Transverse colon (tissue), 4 donors: ENCODE data around the gene HIVEP1. TPM values are rescaled to one million over a fixed set of nuclear protein-coding genes. Genes with fewer than 3 reads are reported as not detected.

Source experiments
- DNase-seq: peaks from one replicate; pipeline ENCODE4 v3.0.0-alpha.2; 2019
- H3K27ac ChIP-seq, 4 donors: fragments of 200-600 bp; sonication (generic); 2 replicates each; pipeline ENCODE4 v1.5.1; 2016 to 2018; ENCODE audit warnings: inconsistent platforms in 4 of 4
- H3K27me3 ChIP-seq: fragments of 200-600 bp; sonication (generic); 2 replicates; pipeline ENCODE4 v1.5.1; 2017; ENCODE audit warnings: inconsistent platforms
- H3K36me3 ChIP-seq, 4 donors: fragments of 200-600 bp; sonication (generic); 2 replicates each; pipeline ENCODE4 v1.5.1; 2017 to 2019; ENCODE audit warnings: inconsistent platforms in 4 of 4
- H3K4me1 ChIP-seq, 4 donors: fragments of 200-600 bp; sonication (generic); 2 replicates each; pipeline ENCODE4 v1.5.1; 2017 to 2020; ENCODE audit warnings: inconsistent platforms in 4 of 4
- H3K4me3 ChIP-seq, 4 donors: fragments of 200-600 bp; sonication (generic); 1 replicate in 1 of 4; 2 replicates in 3 of 4; pipeline versions ENCODE4 v1.5.1 to v1.6.1; 2017 to 2019; ENCODE audit warnings: inconsistent platforms in 4 of 4
- H3K9me3 ChIP-seq, 2 donors: fragments of 200-600 bp; sonication (generic); 2 replicates each; pipeline ENCODE4 v1.5.1; 2017 to 2019; ENCODE audit warnings: inconsistent platforms in 2 of 2
- CTCF ChIP-seq, 5 experiments: fragments of 200-600 bp in 3 of 5; fragments of 450-650 bp in 2 of 5; sonication (generic) in 3 of 5; IDR thresholded peaks; 1 replicate in 2 of 5; 2 replicates in 3 of 5; pipeline ENCODE4 v1.5.1; 2016 to 2017; ENCODE audit warnings: antibody characterized with exemption in 5 of 5, inconsistent platforms in 3 of 5, mild to moderate bottlenecking in 2 of 5, moderate library complexity in 1 of 5
- EP300 ChIP-seq: sonication (generic); formaldehyde crosslinking; IDR thresholded peaks from one replicate; pipeline ENCODE4 v1.6.1; 2017; ENCODE audit warnings: antibody characterized with exemption, low read depth
- POLR2A ChIP-seq: fragments of 450-650 bp; IDR thresholded peaks from one replicate; pipeline ENCODE4 v1.6.1; 2016; ENCODE audit warnings: antibody characterized with exemption, mild to moderate bottlenecking, moderate library complexity
- POLR2AphosphoS5 ChIP-seq, 3 donors: sonication (generic); formaldehyde crosslinking; IDR thresholded peaks; one replicate each; pipeline ENCODE4 v1.6.1; 2016; ENCODE audit warnings: antibody characterized with exemption in 3 of 3
- WGBS, 2 donors: methylation state at CpG; one replicate each; pipeline ENCODE4 v1.1.5; 2018; ENCODE audit warnings: low coverage in 1 of 2; 5-methylcytosine and 5-hydroxymethylcytosine counted together
- in situ Hi-C, 4 donors: fragments of 200-750 bp; cut with MboI; loops; one replicate each; pipeline versions ENCODE4 v1.15.0 to v1.15.1; 2017; ENCODE audit warnings: low sequenced_read_pairs in 3 of 4, low pct_ligation_motif_present in 1 of 4, low pct_unique_long_range_greater_than_20kb in 1 of 4
- intact Hi-C: fragments of 100-400 bp; cut with DNase I; formaldehyde crosslinking; loops from one replicate; pipeline ENCODE4 v1.15.1; 2023; ENCODE audit warnings: low total_unique reads
- total RNA-seq, 4 donors: library from RNA; depleted of rRNA; stranded (reverse); fragments of >200 nt; gene quantifications; one replicate each; pipeline ENCODE4 v1.1.0, GENCODE V29; 2016

The HIVEP1 gene
- total RNA-seq, 4 donors from 2014 or later: 18.9 to 90.9 (median 30.5) TPM

- no peaks in the 10 kb centered on the region for H3K9me3 ChIP-seq
Measured at GRCh38 chr6:11968241-11968806, 43.8 kb upstream of the HIVEP1 start.

GRCh38 chr6:11969092-11969491 is 43.0 kb upstream of the HIVEP1 start:
- intact Hi-C loops: no loop called here
- H3K27me3 ChIP-seq: no peaks in the 10 kb centered on the region
- H3K4me1 ChIP-seq: no peaks in the 10 kb centered on the region
- in situ Hi-C loops: no loop called here
- WGBS, 2 donors: 62 to 67% methylated on average over 2 of the region's 2 CpGs
- no peak overlapping the region for H3K4me3 ChIP-seq
- no peaks in the 10 kb centered on the region for H3K9me3 ChIP-seq
- TF ChIP-seq POLR2A (no peak), POLR2AphosphoS5 (IDR thresholded peaks at IDR 0.05) (peak in 2 of 3 donors; percentile 23 to 30)
- DNase-seq: no peak
- no peaks in the 10 kb centered on the region for H3K36me3 ChIP-seq
- H3K27ac ChIP-seq: peak overlapping the region; percentile 15 to 41 (median 26)

More at GRCh38 chr6:11968241-11968806, 43.8 kb upstream of the HIVEP1 start:
- H3K27ac ChIP-seq: no peak overlapping the region
- no peaks in the 10 kb centered on the region for H3K27me3 ChIP-seq
- intact Hi-C loops (no loop called here), in situ Hi-C loops (no loop called here)
- H3K4me3 ChIP-seq: no peak overlapping the region
- TF ChIP-seq POLR2AphosphoS5 (IDR thresholded peaks at IDR 0.05) (no peak), POLR2A (no peak), EP300 (no peak), CTCF (IDR thresholded peaks at IDR 0.05) (no peak)
- no peak for DNase-seq
- 76 to 80% methylated on average over 3 of the region's 3 CpGs for WGBS, 2 donors
- H3K36me3 ChIP-seq: no peaks in the 10 kb centered on the region
- no peaks in the 10 kb centered on the region for H3K4me1 ChIP-seq

- no peak overlapping the region for H3K4me3 ChIP-seq
- in situ Hi-C loops (no loop called here), intact Hi-C loops (no loop called here)
- WGBS, 2 donors: 89 to 92% methylated on average over 3 of the region's 3 CpGs
- no peak overlapping the region for H3K27ac ChIP-seq
- DNase-seq: no peak
- H3K9me3 ChIP-seq: no peaks in the 10 kb centered on the region
- no peaks in the 10 kb centered on the region for H3K27me3 ChIP-seq
- H3K36me3 ChIP-seq: no peaks in the 10 kb centered on the region
- no peaks in the 10 kb centered on the region for H3K4me1 ChIP-seq
- TF ChIP-seq POLR2A: no peak
- TF ChIP-seq EP300: no peak
- no peak for TF ChIP-seq POLR2AphosphoS5 (IDR thresholded peaks at IDR 0.05)
- TF ChIP-seq CTCF (IDR thresholded peaks at IDR 0.05): no peak
Measured at GRCh38 chr6:11970114-11970513, 42.0 kb upstream of the HIVEP1 start.

- intact Hi-C loops (no loop called here), in situ Hi-C loops (no loop called here)
- H3K27ac ChIP-seq: no peak overlapping the region
Measured at GRCh38 chr6:11971154-11971553, 41.0 kb upstream of the HIVEP1 start.

More at GRCh38 chr6:11971154-11971553, 41.0 kb upstream of the HIVEP1 start:
- WGBS, 2 donors: 89 to 100% methylated on average over 2 of the region's 2 CpGs
- H3K36me3 ChIP-seq: no peaks in the 10 kb centered on the region
- H3K4me3 ChIP-seq: no peak overlapping the region
- TF ChIP-seq POLR2A: no peak
- TF ChIP-seq POLR2AphosphoS5 (IDR thresholded peaks at IDR 0.05): no peak
- TF ChIP-seq CTCF (IDR thresholded peaks at IDR 0.05): no peak
- no peak for TF ChIP-seq EP300
- H3K9me3 ChIP-seq: no peaks in the 10 kb centered on the region
- no peak for DNase-seq
- no peaks in the 10 kb centered on the region for H3K27me3 ChIP-seq
- H3K4me1 ChIP-seq: peaks cover 0 to 2% (median 0%) of the 10 kb centered on the region in 4 donors
